Epithelial cell of proximal tubule (primary cell): ENCODE results near the gene VOPP1. TPM values are rescaled to one million over a fixed set of nuclear protein-coding genes. Genes with fewer than 3 reads are reported as not detected.

Experiments
- DNase-seq: peaks from one replicate; pipeline ENCODE4 v3.0.0-alpha.2; 2011; ENCODE audit warnings: low read depth
- H3K4me3 ChIP-seq: 2 replicates; pipeline ENCODE4 v1.5.1; 2011; ENCODE audit warnings: low read depth, mild to moderate bottlenecking, low read length
- CTCF ChIP-seq: conservative IDR thresholded peaks from 2 replicates; pipeline ENCODE4 v1.5.1; 2012; ENCODE audit warnings: low read depth, mild to moderate bottlenecking, low read length
- total RNA-seq: library from RNA; depleted of rRNA; stranded (reverse); fragments of >200 nt; gene quantifications from 2 replicates; pipeline ENCODE4 v1.2.3, GENCODE V29; 2015

The VOPP1 gene
- total RNA-seq, 1 donor from 2014 or later = 98.3 TPM

- H3K4me3 ChIP-seq = no peak overlapping the region
- no peak for DNase-seq
- no peak for TF ChIP-seq CTCF
Observed at GRCh38 chr7:55538538-55538937, 33.8 kb downstream of the VOPP1 start.

- DNase-seq = no peak
- TF ChIP-seq CTCF = no peak
- H3K4me3 ChIP-seq = no peak overlapping the region
Observed at GRCh38 chr7:55537458-55537990, 34.8 kb downstream of the VOPP1 start.

GRCh38 chr7:55536619-55537457 is 35.5 kb downstream of the VOPP1 start:
- no peak for DNase-seq
- no peak overlapping the region for H3K4me3 ChIP-seq
- TF ChIP-seq CTCF = no peak

- no peak for DNase-seq
- TF ChIP-seq CTCF = no peak
- no peak overlapping the region for H3K4me3 ChIP-seq
Observed at GRCh38 chr7:55535617-55536016, 36.7 kb downstream of the VOPP1 start.

- no peak overlapping the region for H3K4me3 ChIP-seq
- no peak for TF ChIP-seq CTCF
- DNase-seq = no peak
Observed at GRCh38 chr7:55534916-55535590, 37.2 kb downstream of the VOPP1 start.

GRCh38 chr7:55534262-55534915 is 37.9 kb downstream of the VOPP1 start:
- no peak for TF ChIP-seq CTCF
- H3K4me3 ChIP-seq = no peak overlapping the region
- no peak for DNase-seq
